H7 (cell line): ENCODE data around the gene C10orf62. TPM values are rescaled to one million over a fixed set of nuclear protein-coding genes. Genes with fewer than 3 reads are reported as not detected.
"Not testable (repeated sequence)": the region's sequence is repeated elsewhere in the genome, so short reads cannot be mapped to it uniquely, and the experiment has no call there.

Source experiments
- DNase-seq: peaks from one replicate; pipeline ENCODE4 v3.0.0; 2012
- H3K27me3 ChIP-seq: 2 replicates; pipeline ENCODE4 v1.6.0; 2011; ENCODE audit warnings: mild to moderate bottlenecking, low read length; ENCODE audit not compliant: control insufficient read depth, insufficient read depth
- H3K36me3 ChIP-seq: replicated peaks from 2 replicates; pipeline ENCODE4 v1.5.1; 2011; ENCODE audit warnings: low read length; ENCODE audit not compliant: control insufficient read depth, insufficient read depth
- H3K4me3 ChIP-seq: 2 replicates; pipeline ENCODE4 v1.5.1; 2011; ENCODE audit warnings: low read depth, mild to moderate bottlenecking, control low read depth, low read length, moderate library complexity; ENCODE audit not compliant: insufficient read depth
- total RNA-seq: library from RNA; depleted of rRNA; stranded (reverse); fragments of >200 nt; shearing (Covaris generic); gene quantifications from 2 replicates; pipeline ENCODE4 v1.2.3, GENCODE V29; 2014

C10orf62 gene
- total RNA-seq, 1 experiment from 2014 or later, result not detected

GRCh38 chr10:97611473-97611872 is 22.0 kb downstream of the C10orf62 start:
- H3K4me3 ChIP-seq, result no peak overlapping the region
- DNase-seq, result peak; percentile 58
- no peaks in the 10 kb centered on the region for H3K27me3 ChIP-seq
- no peaks in the 10 kb centered on the region; the same call in 1 of the 2 replicates for H3K36me3 ChIP-seq

- peak; percentile 74 for DNase-seq
- no peaks in the 10 kb centered on the region for H3K27me3 ChIP-seq
- no peak overlapping the region for H3K4me3 ChIP-seq
- H3K36me3 ChIP-seq, result no peaks in the 10 kb centered on the region; the same call in 1 of the 2 replicates
Measured at GRCh38 chr10:97612386-97612785, 22.9 kb downstream of the C10orf62 start.

GRCh38 chr10:97618285-97618684 is 28.8 kb downstream of the C10orf62 start:
- Histone ChIP-seq H3K36me3 (no peaks in the 10 kb centered on the region; the same call in 1 of the 2 replicates), H3K27me3 (no peaks in the 10 kb centered on the region), H3K4me3 (no peak overlapping the region)
- no peak for DNase-seq

DNA sequence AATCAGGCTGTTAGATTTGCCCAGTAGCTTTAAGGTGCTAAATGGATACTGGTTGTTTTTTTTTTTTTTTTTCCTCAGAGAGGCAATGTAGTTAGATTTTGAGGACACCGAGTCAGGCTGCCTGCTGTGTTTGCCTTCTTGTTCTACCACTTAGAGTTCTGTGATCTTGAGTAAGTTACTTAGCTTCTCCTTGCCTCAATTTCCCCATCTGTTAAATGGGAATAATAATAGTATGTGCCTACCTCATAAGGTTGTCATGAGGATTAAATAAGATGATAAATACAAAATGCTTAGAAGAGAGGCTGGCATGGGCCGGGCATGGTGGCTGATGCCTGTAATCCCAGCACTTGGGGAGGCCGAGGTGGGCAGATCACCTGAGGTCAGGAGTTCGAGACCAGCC is 29.2 kb downstream of the C10orf62 start:
- H3K36me3 ChIP-seq, result no peaks in the 10 kb centered on the region; the same call in 1 of the 2 replicates
- no peak for DNase-seq
- H3K4me3 ChIP-seq, result no peak overlapping the region
- H3K27me3 ChIP-seq, result no peaks in the 10 kb centered on the region

GRCh38 chr10:97623277-97623676 is 33.8 kb downstream of the C10orf62 start:
- DNase-seq, result no peak
- Histone ChIP-seq H3K27me3 (no peaks in the 10 kb centered on the region), H3K36me3 (no peaks in the 10 kb centered on the region), H3K4me3 (no peak overlapping the region)

- Histone ChIP-seq H3K27me3 (no peaks in the 10 kb centered on the region), H3K4me3 (no peak overlapping the region), H3K36me3 (no peaks in the 10 kb centered on the region)
- DNase-seq, result no peak
Measured at GRCh38 chr10:97627731-97628130, 38.2 kb downstream of the C10orf62 start.

DNA sequence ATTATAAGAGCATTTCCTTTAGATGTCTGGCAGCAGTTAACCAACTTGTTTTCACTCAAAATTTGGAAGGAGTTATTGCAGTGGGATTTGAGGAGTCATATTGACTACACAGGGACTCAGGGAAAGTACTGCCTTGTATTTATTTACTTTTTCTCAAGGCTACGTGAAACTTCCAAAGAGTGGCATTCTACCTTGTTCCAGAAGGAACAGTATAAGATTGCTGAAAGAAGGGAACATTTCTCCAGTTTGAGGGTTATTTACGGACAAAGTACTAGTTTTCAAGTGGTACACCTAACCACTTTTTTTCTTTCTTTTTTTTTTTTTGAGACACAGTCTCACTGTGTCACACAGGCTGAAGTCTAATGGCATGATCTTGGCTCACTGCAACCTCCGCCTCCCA is 38.7 kb downstream of the C10orf62 start:
- no peaks in the 10 kb centered on the region for H3K36me3 ChIP-seq
- no peaks in the 10 kb centered on the region for H3K27me3 ChIP-seq
- DNase-seq, result no peak
- H3K4me3 ChIP-seq, result no peak overlapping the region

DNA sequence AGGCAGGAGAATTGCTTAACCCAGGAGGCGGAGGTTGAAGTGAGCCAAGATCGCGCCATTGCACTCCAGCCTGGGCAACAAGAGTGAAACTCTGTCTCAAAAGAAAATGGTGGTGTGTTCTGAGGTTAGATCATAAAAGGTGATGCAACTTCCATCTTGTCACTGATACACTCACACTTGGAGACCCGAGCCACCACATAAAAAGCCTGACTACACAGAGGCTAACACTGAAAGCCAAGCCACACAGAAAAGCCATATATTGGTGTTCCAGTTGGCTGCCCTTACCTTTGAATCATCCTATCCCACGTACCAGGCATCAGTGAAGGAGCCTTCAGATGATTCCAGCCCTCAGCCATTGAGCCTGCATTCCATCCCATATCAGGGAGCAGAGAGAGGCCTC is 39.8 kb downstream of the C10orf62 start:
- H3K4me3 ChIP-seq, result no peak overlapping the region

DNA sequence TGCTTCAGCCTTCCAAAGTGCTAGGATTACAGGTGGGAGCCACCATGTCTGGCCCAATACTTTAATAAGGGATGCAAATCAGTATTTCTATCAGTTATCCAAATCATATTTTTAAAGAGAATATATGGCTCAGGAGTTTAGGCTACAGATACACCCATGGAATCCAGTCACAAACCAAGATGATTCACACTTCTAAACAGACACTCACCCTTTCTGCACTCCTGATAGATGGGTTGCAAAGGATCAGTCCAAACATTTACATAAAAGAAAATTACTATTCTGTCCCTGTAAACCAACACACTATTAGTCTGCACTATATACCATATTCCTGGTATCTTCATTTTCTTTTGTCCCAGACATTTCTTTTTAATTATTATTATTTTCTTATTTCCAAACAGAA is 41.6 kb downstream of the C10orf62 start:
- DNase-seq, result no peak
- Histone ChIP-seq H3K27me3 (no peaks in the 10 kb centered on the region), H3K4me3 (no peak overlapping the region), H3K36me3 (no peaks in the 10 kb centered on the region)

More for the DNA sequence above, 39.8 kb downstream of the C10orf62 start:
- no peak for DNase-seq
- Histone ChIP-seq H3K27me3 (no peaks in the 10 kb centered on the region), H3K36me3 (no peaks in the 10 kb centered on the region)

DNA sequence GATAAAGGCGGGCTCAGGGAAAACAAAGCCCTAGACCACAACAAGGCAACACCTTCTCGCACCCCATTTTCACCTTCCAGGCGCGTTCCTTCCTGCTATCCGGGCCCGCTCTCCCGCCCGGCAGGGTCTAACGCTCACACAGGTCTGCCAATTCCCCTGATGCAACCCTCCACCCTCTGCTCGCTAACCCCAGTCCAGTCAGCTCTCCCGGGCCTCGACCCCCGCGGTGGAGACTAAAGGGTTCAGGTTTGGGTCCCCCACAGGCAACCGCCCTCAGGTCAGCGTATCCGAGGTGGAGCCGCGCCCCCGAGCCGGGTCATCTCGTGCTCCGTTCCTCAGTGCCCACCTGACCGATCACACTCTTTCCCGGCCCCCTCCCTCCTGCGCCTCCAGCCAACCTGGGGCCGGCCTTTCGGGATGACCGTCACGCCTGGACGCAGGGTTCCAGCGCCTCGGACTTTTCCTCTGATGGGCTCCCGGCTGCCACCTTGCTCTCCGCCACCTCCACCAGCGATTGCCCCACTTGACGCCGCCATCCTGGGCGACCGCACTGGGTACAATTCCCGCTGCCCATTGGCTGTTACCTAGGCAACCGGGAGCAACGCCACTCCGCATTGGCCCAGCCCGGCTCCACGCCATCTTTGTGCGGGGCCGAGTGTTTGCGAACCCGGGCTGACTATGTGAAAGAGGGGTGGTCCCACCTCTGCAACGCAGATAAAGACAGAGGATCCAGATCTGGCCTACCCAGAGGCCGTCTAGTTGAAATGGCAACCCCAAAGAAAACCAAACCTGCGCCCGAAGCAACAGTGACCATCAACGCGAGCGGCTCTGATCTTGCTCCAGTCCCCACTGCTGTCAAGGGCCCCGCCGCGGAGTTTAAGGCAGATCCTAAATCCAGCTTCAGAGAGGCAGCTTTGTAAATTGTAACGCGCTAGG is 43.7 kb downstream of the C10orf62 start, which contains the start of gene MORN4:
MORN4 (minus strand) TSS at position 552 of the 936 bp plus-strand sequence. CDS start 13,847 bp downstream, outside the sequence.
- H3K4me3 ChIP-seq, result peak within 1 kb of the TSS; percentile 83
- peak; percentile 93 for DNase-seq
- H3K36me3 ChIP-seq, result no peaks in the 10 kb centered on the region
- H3K27me3 ChIP-seq, result no peaks in the 10 kb centered on the region

GRCh38 chr10:97633921-97634320 is 44.4 kb downstream of the C10orf62 start:
- Histone ChIP-seq H3K27me3 (no peaks in the 10 kb centered on the region), H3K36me3 (no peaks in the 10 kb centered on the region), H3K4me3 (peak overlapping the region; percentile 83)
- no peak for DNase-seq

DNA sequence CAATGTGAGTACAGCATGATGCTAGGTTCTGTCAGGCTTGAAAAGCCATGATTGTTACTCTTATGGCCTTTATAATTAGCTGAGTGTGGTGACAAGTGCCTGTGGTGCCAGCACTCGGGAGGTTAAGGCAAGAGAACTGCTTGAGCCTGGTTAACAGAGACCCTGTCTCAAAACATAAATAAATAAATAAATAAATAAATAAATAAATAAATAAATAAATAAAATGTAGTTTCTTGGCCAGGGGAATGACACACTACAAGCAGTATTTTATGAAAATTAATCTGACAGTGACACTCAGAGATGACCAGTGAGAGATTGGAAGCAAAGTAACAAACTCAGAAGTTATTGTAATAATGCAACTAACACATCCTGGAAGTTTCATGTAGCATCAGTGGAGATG is 46.1 kb downstream of the C10orf62 start:
- DNase-seq, result no peak
- Histone ChIP-seq H3K4me3 (no peak overlapping the region), H3K36me3 (no peaks in the 10 kb centered on the region), H3K27me3 (no peaks in the 10 kb centered on the region)

- H3K36me3 ChIP-seq, H3K4me3 ChIP-seq, H3K27me3 ChIP-seq, DNase-seq: not testable (repeated sequence)
Measured at GRCh38 chr10:97639090-97639489, 49.6 kb downstream of the C10orf62 start.

DNA sequence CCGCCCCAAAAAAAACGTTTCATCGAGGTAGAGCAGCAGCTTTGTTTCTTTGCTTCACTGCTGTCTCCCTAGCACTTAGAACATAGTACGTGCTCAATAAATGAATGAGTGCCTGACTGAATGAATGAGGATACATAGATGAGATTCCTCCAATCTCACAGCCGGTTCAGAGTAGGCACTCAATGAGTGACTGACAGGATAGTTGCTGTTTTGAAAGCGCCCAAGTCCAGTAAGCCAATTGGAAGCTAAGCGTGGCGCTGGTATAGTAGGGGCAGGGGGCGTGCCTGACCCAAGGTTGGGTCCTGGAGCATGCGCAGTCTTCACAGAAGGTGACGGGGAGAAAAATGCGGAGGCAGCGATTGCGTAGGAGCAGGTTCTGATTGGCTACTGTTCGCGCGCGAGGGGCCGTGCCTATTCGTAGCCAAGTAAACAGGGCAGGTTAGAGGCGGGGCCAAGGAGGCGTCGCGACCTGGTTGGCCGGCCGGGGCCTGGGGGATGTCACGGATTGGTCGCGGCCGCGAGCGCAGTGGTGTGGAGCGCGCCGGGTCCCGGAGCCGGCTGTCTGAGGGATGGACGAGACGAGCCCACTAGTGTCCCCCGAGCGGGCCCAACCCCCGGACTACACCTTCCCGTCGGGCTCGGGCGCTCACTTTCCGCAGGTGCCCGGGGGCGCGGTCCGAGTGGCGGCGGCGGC is 50.8 kb downstream of the C10orf62 start, which contains the start of gene PI4K2A:
PI4K2A (plus strand) TSS at position 498 of the 694 bp plus-strand sequence; CDS start at position 570, 72 bp downstream.
- H3K27me3 ChIP-seq, result no peaks in the 10 kb centered on the region
- peaks cover 7% of the 10 kb centered on the region for H3K36me3 ChIP-seq
- peak within 1 kb of the TSS; percentile 70 for H3K4me3 ChIP-seq
- peak; percentile 98 for DNase-seq
